Measurements from ENCODE around the gene MX1.

MX1 gene

GRCh38 chr21:41441546-41441945, 15.5 kb downstream of the MX1 start:
- H3K4me2 ChIP-seq, result no peak overlapping the region
- TF ChIP-seq Cebpa-rat (IDR thresholded peaks at IDR 0.05), result no peak
- H4K20me1 ChIP-seq, result 0 out of 22 replicates have a peak, but pooled peaks cover 0 to 5% (median 0%) of the 10 kb centered on the region in 11 experiments
- H3K27ac ChIP-seq, result no peak overlapping the region
- peaks cover 2 to 98% (median 18%) of the 10 kb centered on the region in 11 experiments; a peak in 18 of 22 replicates for H3K36me3 ChIP-seq
- no peaks in the 10 kb centered on the region for H3K27me3 ChIP-seq
- H3K9ac ChIP-seq, result no peak overlapping the region
- H3K4me1 ChIP-seq, result peaks cover 0 to 7% (median 0%) of the 10 kb centered on the region in 10 experiments; a peak in 3 of 20 replicates
- peaks cover under 1 to 10% (median 5%) of the 10 kb centered on the region in 11 experiments; a peak in 18 of 22 replicates for H3K9me3 ChIP-seq (replicated peaks in 1 of 11)
- no peak overlapping the region for H3K4me3 ChIP-seq

- peaks cover 0 to 98% (median 11%) of the 10 kb centered on the region in 11 experiments; a peak in 14 of 22 replicates for H3K36me3 ChIP-seq
- peaks cover 0 to 13% (median 0%) of the 10 kb centered on the region in 11 experiments; a peak in 2 of 22 replicates for H3K9me3 ChIP-seq (replicated peaks in 1 of 11)
- no peak overlapping the region for H3K4me3 ChIP-seq
- H3K4me1 ChIP-seq, result peaks cover 0 to 7% (median 0%) of the 10 kb centered on the region in 10 experiments; a peak in 3 of 20 replicates
- no peak for TF ChIP-seq Cebpa-rat (IDR thresholded peaks at IDR 0.05)
- 0 out of 22 replicates have a peak, but pooled peaks cover 0 to 5% (median 0%) of the 10 kb centered on the region in 11 experiments for H4K20me1 ChIP-seq
- H3K27ac ChIP-seq, result no peak overlapping the region
- no peaks in the 10 kb centered on the region for H3K27me3 ChIP-seq
- no peak overlapping the region for H3K4me2 ChIP-seq
- H3K9ac ChIP-seq, result no peak overlapping the region
Measured at GRCh38 chr21:41442481-41443186, 16.6 kb downstream of the MX1 start.

- Histone ChIP-seq H3K4me3 (no peak overlapping the region), H3K36me3 (peaks cover 0 to 97% (median 11%) of the 10 kb centered on the region in 11 experiments; a peak in 14 of 22 replicates), H3K9ac (no peak overlapping the region), H3K27me3 (no peaks in the 10 kb centered on the region), H3K9me3 (replicated peaks in 1 of 11) (peaks cover 0 to 15% (median 0%) of the 10 kb centered on the region in 11 experiments; a peak in 2 of 22 replicates), H4K20me1 (0 out of 22 replicates have a peak, but pooled peaks cover 0 to 2% (median 0%) of the 10 kb centered on the region in 11 experiments), H3K4me2 (no peak overlapping the region), H3K27ac (no peak overlapping the region), H3K4me1 (peaks cover 0 to 7% (median 0%) of the 10 kb centered on the region in 10 experiments; a peak in 3 of 20 replicates)
- TF ChIP-seq Cebpa-rat (IDR thresholded peaks at IDR 0.05), result no peak
Measured at GRCh38 chr21:41443562-41443961, 17.5 kb downstream of the MX1 start.

GRCh38 chr21:41444703-41445464, 18.8 kb downstream of the MX1 start:
- Histone ChIP-seq H3K4me2 (peak overlapping the region in 5 of 11 experiments; percentile 1 to 42 (median 17); a peak in 8 of 22 replicates), H3K9me3 (replicated peaks in 1 of 11) (peaks cover 0 to 24% (median 4%) of the 10 kb centered on the region in 11 experiments; a peak in 5 of 22 replicates), H3K27me3 (no peaks in the 10 kb centered on the region), H3K36me3 (peaks cover 0 to 97% (median 11%) of the 10 kb centered on the region in 11 experiments; a peak in 15 of 22 replicates), H4K20me1 (no peaks in the 10 kb centered on the region), H3K4me1 (peaks cover 0 to 7% (median 0%) of the 10 kb centered on the region in 10 experiments; a peak in 3 of 20 replicates), H3K9ac (no peak overlapping the region), H3K27ac (peak overlapping the region in 1 of 11 experiments; percentile 28; a peak in 1 of 22 replicates), H3K4me3 (no peak overlapping the region)
- TF ChIP-seq Cebpa-rat (IDR thresholded peaks at IDR 0.05), result no peak

GRCh38 chr21:41445465-41445862, 19.4 kb downstream of the MX1 start:
- peaks cover 0 to 96% (median 11%) of the 10 kb centered on the region in 11 experiments; a peak in 14 of 22 replicates for H3K36me3 ChIP-seq

GRCh38 chr21:41446586-41446985, 20.5 kb downstream of the MX1 start:
- peaks cover 0 to 10% (median 3%) of the 10 kb centered on the region in 10 experiments; a peak in 9 of 20 replicates for H3K4me1 ChIP-seq
- H3K4me3 ChIP-seq, result no peak overlapping the region
- no peak overlapping the region for H3K4me2 ChIP-seq
- H3K9ac ChIP-seq, result no peak overlapping the region
- H3K27me3 ChIP-seq, result no peaks in the 10 kb centered on the region
- H3K9me3 ChIP-seq (replicated peaks in 1 of 11), result peaks cover 0 to 28% (median 4%) of the 10 kb centered on the region in 11 experiments; a peak in 5 of 22 replicates
- TF ChIP-seq Cebpa-rat (IDR thresholded peaks at IDR 0.05), result no peak
- no peaks in the 10 kb centered on the region for H4K20me1 ChIP-seq
- H3K27ac ChIP-seq, result no peak overlapping the region
- H3K36me3 ChIP-seq, result peaks cover 0 to 93% (median 3%) of the 10 kb centered on the region in 11 experiments; a peak in 14 of 22 replicates

More at GRCh38 chr21:41445465-41445862, 19.4 kb downstream of the MX1 start:
- Histone ChIP-seq H3K27me3 (no peaks in the 10 kb centered on the region), H3K9me3 (replicated peaks in 1 of 11) (peaks cover 0 to 28% (median 4%) of the 10 kb centered on the region in 11 experiments; a peak in 5 of 22 replicates), H3K27ac (0 out of 22 replicates have a peak overlapping the region, but pooled peaks of 1 of the 11 experiments have one; percentile 28), H3K4me3 (no peak overlapping the region), H3K4me2 (peak overlapping the region in 6 of 11 experiments; percentile 1 to 42 (median 11); a peak in 7 of 22 replicates), H3K9ac (no peak overlapping the region), H3K4me1 (peaks cover 0 to 7% (median 0%) of the 10 kb centered on the region in 10 experiments; a peak in 3 of 20 replicates), H4K20me1 (no peaks in the 10 kb centered on the region)
- TF ChIP-seq Cebpa-rat (IDR thresholded peaks at IDR 0.05), result no peak

- Histone ChIP-seq H3K9me3 (replicated peaks in 1 of 11) (peaks cover 0 to 28% (median 4%) of the 10 kb centered on the region in 11 experiments; a peak in 5 of 22 replicates), H3K36me3 (peaks cover 0 to 93% (median 0%) of the 10 kb centered on the region in 11 experiments; a peak in 11 of 22 replicates), H3K27me3 (no peaks in the 10 kb centered on the region), H4K20me1 (no peaks in the 10 kb centered on the region), H3K4me2 (no peak overlapping the region), H3K4me3 (no peak overlapping the region), H3K9ac (no peak overlapping the region), H3K4me1 (peaks cover 0 to 18% (median 6%) of the 10 kb centered on the region in 10 experiments; a peak in 9 of 20 replicates), H3K27ac (no peak overlapping the region)
- no peak for TF ChIP-seq Cebpa-rat (IDR thresholded peaks at IDR 0.05)
Measured at GRCh38 chr21:41447356-41447755, 21.3 kb downstream of the MX1 start.

GRCh38 chr21:41449613-41450012, 23.6 kb downstream of the MX1 start:
- TF ChIP-seq Cebpa-rat (IDR thresholded peaks at IDR 0.05), result no peak
- H4K20me1 ChIP-seq, result no peaks in the 10 kb centered on the region
- H3K9ac ChIP-seq, result no peak overlapping the region
- peaks cover 0 to 28% (median 4%) of the 10 kb centered on the region in 11 experiments; a peak in 5 of 22 replicates for H3K9me3 ChIP-seq (replicated peaks in 1 of 11)
- peaks cover 0 to 95% (median 0%) of the 10 kb centered on the region in 11 experiments; a peak in 12 of 22 replicates for H3K36me3 ChIP-seq
- no peak overlapping the region for H3K4me2 ChIP-seq
- H3K4me3 ChIP-seq, result no peak overlapping the region
- H3K4me1 ChIP-seq, result peaks cover 0 to 21% (median 6%) of the 10 kb centered on the region in 10 experiments; a peak in 9 of 20 replicates
- no peak overlapping the region for H3K27ac ChIP-seq
- no peaks in the 10 kb centered on the region for H3K27me3 ChIP-seq

All from BLaER1 treated with 17β-estradiol and CSF1 and Interleukin-3, amounts not matched to agents 10 nM and 100 nM (cell line).